A549 (cell line): ENCODE measurements around the gene DDX17. TPM values are rescaled to one million over a fixed set of nuclear protein-coding genes. Genes with fewer than 3 reads are reported as not detected.

Experiments used
- ATAC-seq, 2 experiments: fragments of 200-7000 bp in 1 of 2; fragments of >200 bp in 1 of 2; cut with Nextera tagmentation in 1 of 2; cut with Tn5 transposase in 1 of 2; 3 replicates each; pipeline versions ENCODE4 v1.8.0 to v1.9.1; 2018 to 2020; ENCODE audit warnings: mild to moderate bottlenecking in 1 of 2, moderate library complexity in 1 of 2
- CTCF ChIA-PET: fragments of 300-600 bp; sonication (Branson Sonifier 250); formaldehyde crosslinking; extraction: SDS; loops from one replicate; lab custom pipeline; 2021; ENCODE audit warnings: antibody characterized with exemption, inconsistent platforms; lab: Yijun Ruan, JAX
- POLR2A ChIA-PET: fragments of 350-600 bp; formaldehyde crosslinking; extraction: SDS; loops from one replicate; lab custom pipeline; 2021; ENCODE audit warnings: antibody characterized with exemption, inconsistent platforms; lab: Yijun Ruan, JAX
- DNase-seq, 2 experiments: peaks; one replicate each; pipeline versions ENCODE4 v3.0.0 to v3.0.0-alpha.2; 2011 to 2016; ENCODE audit warnings: low read depth in 1 of 2, low spot score in 1 of 2
- FAIRE-seq: peaks from 2 replicates; lab custom pipeline; 2011; peaks lifted over from hg19 to GRCh38; lab: Jason Lieb, UNC
- H3K27ac ChIP-seq, 2 experiments: fragments of >200 bp; sonication (Bioruptor Twin); formaldehyde crosslinking; 3 replicates each; pipeline ENCODE4 v1.5.1; 2016 to 2017
- H3K4me1 ChIP-seq: fragments of >200 bp; sonication (Bioruptor Twin); formaldehyde crosslinking; 3 replicates; pipeline ENCODE4 v1.6.1; 2016
- H3K4me2 ChIP-seq: fragments of >200 bp; sonication (Bioruptor Twin); formaldehyde crosslinking; 3 replicates; pipeline ENCODE4 v1.6.1; 2016
- H3K4me3 ChIP-seq: fragments of >200 bp; sonication (Bioruptor Twin); formaldehyde crosslinking; 3 replicates; pipeline ENCODE4 v1.5.1; 2016
- H3K9me3 ChIP-seq: fragments of >200 bp; sonication (Bioruptor Twin); formaldehyde crosslinking; 3 replicates; pipeline ENCODE4 v1.6.1; 2016
- BHLHE40 ChIP-seq: IDR thresholded peaks from 2 replicates; pipeline ENCODE4 v1.6.1; 2012; ENCODE audit warnings: low read depth, low read length, inconsistent platforms
- CBX2 ChIP-seq: fragments of 200-600 bp; sonication (generic); IDR thresholded peaks from 2 replicates; pipeline ENCODE4 v1.6.1; 2016; ENCODE audit warnings: low read depth, mild to moderate bottlenecking, borderline replicate concordance
- CEBPB ChIP-seq, 2 experiments: fragments of >200 bp in 1 of 2; sonication (Bioruptor Twin) in 1 of 2; formaldehyde crosslinking in 1 of 2; IDR thresholded peaks; 2 replicates each; pipeline ENCODE4 v1.6.1; 2012 to 2016
- CTCF ChIP-seq: fragments of >200 bp; sonication (Bioruptor Twin); formaldehyde crosslinking; IDR thresholded peaks from 3 replicates; pipeline ENCODE4 v1.5.1; 2016
- E2F6 ChIP-seq: IDR thresholded peaks from 2 replicates; pipeline ENCODE4 v1.6.1; 2012; ENCODE audit warnings: low read depth, borderline replicate concordance
- EHMT2 ChIP-seq: fragments of 200-600 bp; sonication (generic); IDR thresholded peaks from 2 replicates; pipeline ENCODE4 v1.6.1; 2016; ENCODE audit warnings: antibody characterized with exemption, low read depth, mild to moderate bottlenecking, moderate library complexity
- ELK1 ChIP-seq: fragments of 150-350 bp; IDR thresholded peaks from 2 replicates; pipeline ENCODE4 v1.6.1; 2014; ENCODE audit warnings: low read depth, mild to moderate bottlenecking, low read length
- FOSB ChIP-seq: fragments of 250-450 bp; sonication (Bioruptor Pico); IDR thresholded peaks from 2 replicates; pipeline ENCODE4 v1.5.0; 2020; ENCODE audit warnings: mild to moderate bottlenecking, moderate library complexity
- FOXS1 ChIP-seq: fragments of 250-450 bp; sonication (Bioruptor Pico); IDR thresholded peaks from 2 replicates; pipeline ENCODE4 v1.5.0; 2020; ENCODE audit warnings: mild to moderate bottlenecking, moderate library complexity
- GATA3 ChIP-seq: IDR thresholded peaks from 2 replicates; pipeline ENCODE4 v1.6.1; 2012; ENCODE audit warnings: borderline replicate concordance
- HDAC2 ChIP-seq: fragments of 200-600 bp; sonication (generic); IDR thresholded peaks from 2 replicates; pipeline ENCODE4 v1.6.1; 2016
- HES2 ChIP-seq: fragments of >200 bp; sonication (Bioruptor Twin); formaldehyde crosslinking; IDR thresholded peaks from 2 replicates; pipeline ENCODE4 v1.6.1; 2016
- JUN ChIP-seq, 2 experiments: fragments of >200 bp; sonication (Bioruptor Twin); formaldehyde crosslinking; IDR thresholded peaks; 2 replicates in 1 of 2; 3 replicates in 1 of 2; pipeline ENCODE4 v1.6.1; 2016 to 2017
- KDM1A ChIP-seq: fragments of 200-600 bp; sonication (generic); IDR thresholded peaks from 2 replicates; pipeline ENCODE4 v1.6.1; 2016; ENCODE audit warnings: low read depth, mild to moderate bottlenecking
- MAFK ChIP-seq: fragments of 450-650 bp; IDR thresholded peaks from 2 replicates; pipeline ENCODE4 v1.6.1; 2014; ENCODE audit not compliant: partially characterized antibody
- MAZ ChIP-seq: fragments of 150-350 bp; IDR thresholded peaks from 2 replicates; pipeline ENCODE4 v1.6.1; 2014; ENCODE audit warnings: antibody characterized with exemption, low read depth, low read length, borderline replicate concordance
- PBX3 ChIP-seq: IDR thresholded peaks from 2 replicates; pipeline ENCODE4 v1.6.1; 2012
- RAD21 ChIP-seq, 2 experiments: fragments of >200 bp in 1 of 2; sonication (Bioruptor Twin) in 1 of 2; formaldehyde crosslinking in 1 of 2; IDR thresholded peaks in 1 of 2; conservative IDR thresholded peaks in 1 of 2; 2 replicates in 1 of 2; 3 replicates in 1 of 2; pipeline ENCODE4 v1.6.1; 2012 to 2018; ENCODE audit warnings: inconsistent platforms in 1 of 2
- RARB ChIP-seq: fragments of 250-450 bp; sonication (Bioruptor Pico); IDR thresholded peaks from 2 replicates; pipeline ENCODE4 v1.8.0; 2021; ENCODE audit warnings: mild to moderate bottlenecking, moderate library complexity
- RFX5 ChIP-seq: fragments of 450-650 bp; IDR thresholded peaks from 2 replicates; pipeline ENCODE4 v1.7.1; 2014; ENCODE audit warnings: antibody characterized with exemption, mild to moderate bottlenecking, moderate library complexity
- RNF2 ChIP-seq: fragments of 200-600 bp; sonication (generic); IDR thresholded peaks from 2 replicates; pipeline ENCODE4 v1.6.1; 2016; ENCODE audit warnings: low read depth, mild to moderate bottlenecking, antibody characterized with exemption, moderate library complexity, borderline replicate concordance
- SMC3 ChIP-seq: fragments of >200 bp; sonication (Bioruptor Twin); formaldehyde crosslinking; IDR thresholded peaks from 3 replicates; pipeline ENCODE4 v1.6.1; 2018; ENCODE audit warnings: inconsistent platforms
- TFCP2L1 ChIP-seq: fragments of 250-450 bp; sonication (Bioruptor Pico); IDR thresholded peaks from 2 replicates; pipeline ENCODE4 v1.5.0; 2021; ENCODE audit warnings: mild to moderate bottlenecking
- ZFP36 ChIP-seq: fragments of 450-650 bp; IDR thresholded peaks from 2 replicates; pipeline ENCODE4 v1.6.1; 2014; ENCODE audit warnings: borderline replicate concordance; ENCODE audit not compliant: partially characterized antibody
- ZNF302 ChIP-seq: fragments of 250-450 bp; sonication (Bioruptor Pico); IDR thresholded peaks from 2 replicates; pipeline ENCODE4 v1.9.0; 2021; ENCODE audit warnings: inconsistent platforms, mild to moderate bottlenecking, moderate library complexity
- WGBS: methylation state at CpG from one replicate; pipeline ENCODE4 v1.1.6; 2017; ENCODE audit errors: missing lambda C conversion rate; 5-methylcytosine and 5-hydroxymethylcytosine counted together
- polyA plus RNA-seq, 4 experiments: library from polyadenylated mRNA; depleted of rRNA in 3 of 4; stranded (reverse); fragments of >200 nt; fragmentation: RNase III in 1 of 4; extraction: RNeasy Plus Mini Kit Qiagen cat#74134 plus additional on column Dnase treatment in 1 of 4; gene quantifications; 2 replicates in 3 of 4; 3 replicates in 1 of 4; pipeline ENCODE4 v1.2.3, GENCODE V29; 2011 to 2017

Gene DDX17
- polyA plus RNA-seq, 2 of the 4 experiments (the other 2 are of a cell fraction), result 117 to 292 TPM

GRCh38 chr22:38481871-38482332 is 24.2 kb downstream of the DDX17 start:
- Histone ChIP-seq H3K27ac (no peak overlapping the region), H3K9me3 (no peaks in the 10 kb centered on the region), H3K4me3 (no peak overlapping the region), H3K4me2 (no peak overlapping the region), H3K4me1 (peaks cover 5% of the 10 kb centered on the region; the same call in 1 of the 3 replicates)
- FAIRE-seq (no peak), ATAC-seq (no peak), DNase-seq (no peak)
- no peak for TF ChIP-seq SMC3
- no peak for TF ChIP-seq HDAC2
- no peak for TF ChIP-seq ZNF302
- no peak for TF ChIP-seq HES2
- TF ChIP-seq EHMT2, result no peak
- TF ChIP-seq GATA3, result no peak
- no peak for TF ChIP-seq CEBPB (IDR thresholded peaks at IDR 0.05)
- TF ChIP-seq RARB (CRISPR knock-in tag), result no peak
- TF ChIP-seq MAZ, result no peak
- TF ChIP-seq E2F6, result no peak
- TF ChIP-seq RNF2, result no peak
- TF ChIP-seq BHLHE40, result no peak
- no peak for TF ChIP-seq ZFP36
- TF ChIP-seq RFX5, result no peak
- TF ChIP-seq CTCF, result no peak
- no peak for TF ChIP-seq PBX3
- TF ChIP-seq KDM1A, result no peak
- TF ChIP-seq FOXS1 (CRISPR knock-in tag), result no peak
- TF ChIP-seq CBX2, result no peak
- no peak for TF ChIP-seq ELK1
- 88% methylated on average over 8 of the region's 8 CpGs for WGBS
- ChIA-PET CTCF (interaction anchor here (0.7 kb wide), 1 partner anchor 18 kb away, joined by 4 read pairs; no protein-coding TSS in a partner anchor), POLR2A (no interaction called here)

GRCh38 chr22:38481162-38481870 is 24.8 kb downstream of the DDX17 start:
- 83% methylated on average over 3 of the region's 3 CpGs for WGBS
- H3K4me3 ChIP-seq, result no peak overlapping the region
- H3K27ac ChIP-seq, result no peak overlapping the region
- FAIRE-seq, result no peak
- peaks cover 5% of the 10 kb centered on the region; the same call in 1 of the 3 replicates for H3K4me1 ChIP-seq
- TF ChIP-seq RAD21 (conservative IDR thresholded peaks at IDR 0.05 in 1 of 2, IDR thresholded peaks at IDR 0.05 in 1 of 2), result no peak
- TF ChIP-seq MAFK, result no peak
- no peak for TF ChIP-seq MAZ
- TF ChIP-seq JUN (IDR thresholded peaks at IDR 0.05), result no peak
- TF ChIP-seq RARB (CRISPR knock-in tag), result no peak
- TF ChIP-seq CBX2, result no peak
- no peak for TF ChIP-seq FOSB (CRISPR knock-in tag)
- no peak for TF ChIP-seq TFCP2L1 (CRISPR knock-in tag)
- no peak for TF ChIP-seq KDM1A
- no peak for TF ChIP-seq PBX3
- TF ChIP-seq ZFP36, result no peak
- TF ChIP-seq CEBPB (IDR thresholded peaks at IDR 0.05), result no peak
- TF ChIP-seq GATA3, result no peak
- TF ChIP-seq, all 56 proteins: peak for 0
- ATAC-seq (no peak; a peak in 1 of 6 replicates), DNase-seq (no peak)
- Histone ChIP-seq H3K4me2 (no peak overlapping the region), H3K9me3 (no peaks in the 10 kb centered on the region)
- CTCF ChIA-PET, result interaction anchor here (0.7 kb wide), 1 partner anchor 17 kb away, joined by 4 read pairs; no protein-coding TSS in a partner anchor
- POLR2A ChIA-PET, result interaction anchor here (0.6 kb wide), 1 partner anchor 35 kb away, joined by 3 read pairs; no protein-coding TSS in a partner anchor
